ENCODE measurements around the gene SGK1. TPM values are rescaled to one million over a fixed set of nuclear protein-coding genes. Genes with fewer than 3 reads are reported as not detected.
A peak's percentile ranks its signal among the peaks of the same experiment; 100 is the strongest.

The SGK1 gene
- total and polyA plus RNA-seq, 5 donors from 2014 or later = 3.6 to 193 (median 4.1) TPM

GRCh38 chr6:134230940-134231339, 87.0 kb downstream of the SGK1 start:
- no peaks in the 10 kb centered on the region for H3K27me3 ChIP-seq (ENCODE audit: control insufficient read depth, insufficient read depth, low read length)
- no peaks in the 10 kb centered on the region for H3K36me3 ChIP-seq (ENCODE audit: control insufficient read depth, insufficient read depth, low read length)
- H3K27ac Mint-ChIP-seq = no peak overlapping the region
- no peak overlapping the region for H3K4me3 ChIP-seq (ENCODE audit: low read depth, low read length)
- DNase-seq (no peak), ATAC-seq (ENCODE audit: low read depth in 2 of 2) (no peak)
- H3K4me1 Mint-ChIP-seq = peaks cover 3 to 16% (median 13%) of the 10 kb centered on the region in 4 donors
- H3K27me3 Mint-ChIP-seq = no peaks in the 10 kb centered on the region
- peaks cover 5% of the 10 kb centered on the region for H3K4me1 ChIP-seq (ENCODE audit: control insufficient read depth, insufficient read depth, low read length, poor library complexity, severe bottlenecking)
- H3K27ac ChIP-seq (ENCODE audit: insufficient read depth, low read length, poor library complexity, severe bottlenecking) = no peak overlapping the region
- H3K9me3 ChIP-seq (ENCODE audit: control insufficient read depth in 2 of 2, low read length in 2 of 2) = no peaks in the 10 kb centered on the region
- peaks cover 0 to 1% (median 0%) of the 10 kb centered on the region in 7 donors for H3K9me3 Mint-ChIP-seq
- H3K36me3 Mint-ChIP-seq = peaks cover 3% of the 10 kb centered on the region
- no peak overlapping the region for H3K4me3 Mint-ChIP-seq

- Histone ChIP-seq H3K4me1 (ENCODE audit: control insufficient read depth, insufficient read depth, low read length, poor library complexity, severe bottlenecking) (no peaks in the 10 kb centered on the region), H3K4me3 (ENCODE audit: low read depth, low read length) (no peak overlapping the region), H3K27ac (ENCODE audit: insufficient read depth, low read length, poor library complexity, severe bottlenecking) (no peak overlapping the region), H3K36me3 (ENCODE audit: control insufficient read depth, insufficient read depth, low read length) (no peaks in the 10 kb centered on the region), H3K27me3 (ENCODE audit: control insufficient read depth, insufficient read depth, low read length) (no peaks in the 10 kb centered on the region), H3K9me3 (ENCODE audit: control insufficient read depth in 2 of 2, low read length in 2 of 2) (no peaks in the 10 kb centered on the region)
- ATAC-seq (ENCODE audit: low read depth in 2 of 2) = no peak
- peaks cover 0 to 13% (median 9%) of the 10 kb centered on the region in 4 donors for H3K4me1 Mint-ChIP-seq
- no peak for DNase-seq
- no peak overlapping the region for H3K4me3 Mint-ChIP-seq
- H3K27ac Mint-ChIP-seq = no peak overlapping the region
- H3K9me3 Mint-ChIP-seq = peaks cover 0 to 1% (median 0%) of the 10 kb centered on the region in 7 donors
- H3K36me3 Mint-ChIP-seq = peaks cover 3% of the 10 kb centered on the region
- H3K27me3 Mint-ChIP-seq = no peaks in the 10 kb centered on the region
These were observed 87.7 kb downstream of the SGK1 start for GRCh38 chr6:134230087-134230700.

- no peaks in the 10 kb centered on the region for H3K36me3 ChIP-seq (ENCODE audit: control insufficient read depth, insufficient read depth, low read length)
- H3K9me3 ChIP-seq (ENCODE audit: control insufficient read depth in 2 of 2, low read length in 2 of 2) = no peaks in the 10 kb centered on the region
- no peak overlapping the region for H3K4me3 ChIP-seq (ENCODE audit: low read depth, low read length)
- Mint-ChIP-seq H3K9me3 (peaks cover 0 to 1% (median 0%) of the 10 kb centered on the region in 7 donors), H3K27me3 (no peaks in the 10 kb centered on the region), H3K36me3 (peaks cover 3% of the 10 kb centered on the region), H3K4me1 (peaks cover 0 to 9% (median 4%) of the 10 kb centered on the region in 4 donors), H3K4me3 (no peak overlapping the region), H3K27ac (no peak overlapping the region)
- ATAC-seq (ENCODE audit: low read depth in 2 of 2) (no peak), DNase-seq (no peak)
- no peaks in the 10 kb centered on the region for H3K4me1 ChIP-seq (ENCODE audit: control insufficient read depth, insufficient read depth, low read length, poor library complexity, severe bottlenecking)
- no peak overlapping the region for H3K27ac ChIP-seq (ENCODE audit: insufficient read depth, low read length, poor library complexity, severe bottlenecking)
- no peaks in the 10 kb centered on the region for H3K27me3 ChIP-seq (ENCODE audit: control insufficient read depth, insufficient read depth, low read length)
These were observed 88.4 kb downstream of the SGK1 start for GRCh38 chr6:134229520-134229919.

GRCh38 chr6:134223796-134224420, 94.0 kb downstream of the SGK1 start:
- H3K9me3 Mint-ChIP-seq = peaks cover 0 to under 1% (median 0%) of the 10 kb centered on the region in 7 donors
- H3K27ac ChIP-seq (ENCODE audit: insufficient read depth, low read length, poor library complexity, severe bottlenecking) = no peak overlapping the region
- no peaks in the 10 kb centered on the region for H3K9me3 ChIP-seq (ENCODE audit: control insufficient read depth in 2 of 2, low read length in 2 of 2)
- peaks cover 0 to 8% (median 5%) of the 10 kb centered on the region in 4 donors for H3K4me1 Mint-ChIP-seq
- H3K4me1 ChIP-seq (ENCODE audit: control insufficient read depth, insufficient read depth, low read length, poor library complexity, severe bottlenecking) = no peaks in the 10 kb centered on the region
- H3K27me3 ChIP-seq (ENCODE audit: control insufficient read depth, insufficient read depth, low read length) = no peaks in the 10 kb centered on the region
- no peaks in the 10 kb centered on the region for H3K36me3 ChIP-seq (ENCODE audit: control insufficient read depth, insufficient read depth, low read length)
- no peaks in the 10 kb centered on the region for H3K27me3 Mint-ChIP-seq
- no peak overlapping the region for H3K4me3 ChIP-seq (ENCODE audit: low read depth, low read length)
- H3K36me3 Mint-ChIP-seq = no peaks in the 10 kb centered on the region
- no peak overlapping the region for H3K27ac Mint-ChIP-seq
- no peak for DNase-seq
- no peak overlapping the region for H3K4me3 Mint-ChIP-seq
- ATAC-seq (ENCODE audit: low read depth in 2 of 2) = no peak

- ATAC-seq (ENCODE audit: low read depth in 2 of 2) (no peak), DNase-seq (no peak)
- Mint-ChIP-seq H3K36me3 (peaks cover 6% of the 10 kb centered on the region), H3K9me3 (no peaks in the 10 kb centered on the region), H3K27ac (peak overlapping the region in 1 of 3 donors; percentile 69), H3K27me3 (no peaks in the 10 kb centered on the region), H3K4me1 (peaks cover 7 to 14% (median 12%) of the 10 kb centered on the region in 4 donors), H3K4me3 (no peak overlapping the region)
- no peaks in the 10 kb centered on the region for H3K4me1 ChIP-seq (ENCODE audit: control insufficient read depth, insufficient read depth, low read length, poor library complexity, severe bottlenecking)
- no peaks in the 10 kb centered on the region for H3K27me3 ChIP-seq (ENCODE audit: control insufficient read depth, insufficient read depth, low read length)
- no peaks in the 10 kb centered on the region for H3K36me3 ChIP-seq (ENCODE audit: control insufficient read depth, insufficient read depth, low read length)
- no peak overlapping the region for H3K27ac ChIP-seq (ENCODE audit: insufficient read depth, low read length, poor library complexity, severe bottlenecking)
- H3K9me3 ChIP-seq (ENCODE audit: control insufficient read depth in 2 of 2, low read length in 2 of 2) = no peaks in the 10 kb centered on the region
- H3K4me3 ChIP-seq (ENCODE audit: low read depth, low read length) = no peak overlapping the region
These were observed 96.7 kb downstream of the SGK1 start for GRCh38 chr6:134221250-134221649.

GRCh38 chr6:134217798-134218140, 100.1 kb downstream of the SGK1 start:
- Mint-ChIP-seq H3K27ac (no peak overlapping the region), H3K4me1 (peaks cover 7 to 14% (median 13%) of the 10 kb centered on the region in 4 donors), H3K36me3 (peaks cover 6% of the 10 kb centered on the region), H3K27me3 (no peaks in the 10 kb centered on the region), H3K4me3 (no peak overlapping the region), H3K9me3 (no peaks in the 10 kb centered on the region)
- H3K27me3 ChIP-seq (ENCODE audit: control insufficient read depth, insufficient read depth, low read length) = no peaks in the 10 kb centered on the region
- no peaks in the 10 kb centered on the region for H3K9me3 ChIP-seq (ENCODE audit: control insufficient read depth in 2 of 2, low read length in 2 of 2)
- H3K36me3 ChIP-seq (ENCODE audit: control insufficient read depth, insufficient read depth, low read length) = no peaks in the 10 kb centered on the region
- DNase-seq (no peak), ATAC-seq (ENCODE audit: low read depth in 2 of 2) (no peak)
- H3K4me3 ChIP-seq (ENCODE audit: low read depth, low read length) = no peak overlapping the region
- no peaks in the 10 kb centered on the region for H3K4me1 ChIP-seq (ENCODE audit: control insufficient read depth, insufficient read depth, low read length, poor library complexity, severe bottlenecking)
- no peak overlapping the region for H3K27ac ChIP-seq (ENCODE audit: insufficient read depth, low read length, poor library complexity, severe bottlenecking)

- ATAC-seq (ENCODE audit: low read depth in 2 of 2) (no peak), DNase-seq (no peak)
- H3K36me3 Mint-ChIP-seq = peaks cover 6% of the 10 kb centered on the region
- peaks cover 7 to 14% (median 13%) of the 10 kb centered on the region in 4 donors for H3K4me1 Mint-ChIP-seq
- H3K27me3 Mint-ChIP-seq = no peaks in the 10 kb centered on the region
- H3K27ac Mint-ChIP-seq = peak overlapping the region in 1 of 3 donors; percentile 22
- no peaks in the 10 kb centered on the region for H3K4me1 ChIP-seq (ENCODE audit: control insufficient read depth, insufficient read depth, low read length, poor library complexity, severe bottlenecking)
- no peaks in the 10 kb centered on the region for H3K27me3 ChIP-seq (ENCODE audit: control insufficient read depth, insufficient read depth, low read length)
- no peaks in the 10 kb centered on the region for H3K9me3 ChIP-seq (ENCODE audit: control insufficient read depth in 2 of 2, low read length in 2 of 2)
- no peak overlapping the region for H3K27ac ChIP-seq (ENCODE audit: insufficient read depth, low read length, poor library complexity, severe bottlenecking)
- H3K4me3 Mint-ChIP-seq = no peak overlapping the region
- no peak overlapping the region for H3K4me3 ChIP-seq (ENCODE audit: low read depth, low read length)
- H3K36me3 ChIP-seq (ENCODE audit: control insufficient read depth, insufficient read depth, low read length) = no peaks in the 10 kb centered on the region
- H3K9me3 Mint-ChIP-seq = no peaks in the 10 kb centered on the region
These were observed 100.7 kb downstream of the SGK1 start for GRCh38 chr6:134217105-134217797.

Measured in CD4-positive, CD25-positive, alpha-beta regulatory T cell (primary cell).